ENCODE data around the gene CCDC174.
"Not testable (repeated sequence)": the region's sequence is repeated elsewhere in the genome, so short reads cannot be mapped to it uniquely, and the experiment has no call there.

CCDC174 gene

DNA sequence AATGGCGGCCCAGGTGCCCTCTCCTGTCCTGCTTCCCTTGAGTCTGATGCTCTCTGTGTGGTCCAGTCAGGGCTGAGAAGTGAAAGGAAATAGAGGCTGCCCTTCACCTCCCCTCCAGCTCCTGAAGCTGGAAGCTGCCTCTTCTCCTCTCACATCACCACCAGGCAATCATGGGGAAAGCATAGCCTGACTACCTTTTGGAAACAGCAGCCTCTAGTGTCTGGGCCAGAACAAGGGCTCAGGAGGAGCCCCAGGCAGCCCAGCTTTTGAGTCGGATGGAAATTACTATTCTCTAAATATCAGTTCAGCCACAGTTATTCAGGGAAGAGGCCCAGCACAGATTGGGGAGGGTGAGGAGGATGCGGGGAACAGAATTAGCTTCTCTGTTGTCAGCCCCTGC is 43.3 kb upstream of the CCDC174 start:
- Histone ChIP-seq H3K4me3 (ENCODE audit: low read length, poor library complexity, severe bottlenecking) (no peak overlapping the region), H3K4me1 (ENCODE audit: insufficient read depth, low read length, poor library complexity, severe bottlenecking) (no peaks in the 10 kb centered on the region), H3K27me3 (ENCODE audit: insufficient read depth, low read length, poor library complexity, severe bottlenecking) (no peaks in the 10 kb centered on the region), H2AFZ (ENCODE audit: low read length) (no peak overlapping the region), H3K4me2 (ENCODE audit: low read depth, low read length, poor library complexity, severe bottlenecking) (no peak overlapping the region), H3K9me2 (replicated peaks; ENCODE audit: low read depth, low read length) (no peaks in the 10 kb centered on the region), H3K9ac (ENCODE audit: low read depth, low read length, poor library complexity, severe bottlenecking) (no peak overlapping the region), H3K9me3 (ENCODE audit: insufficient read depth, low read depth, low read length) (no peaks in the 10 kb centered on the region), H3K79me2 (ENCODE audit: insufficient read depth, low read length) (no peaks in the 10 kb centered on the region), H4K20me1 (ENCODE audit: insufficient read depth, low read length, poor library complexity, severe bottlenecking) (no peaks in the 10 kb centered on the region), H3K36me3 (ENCODE audit: insufficient read depth, low read length) (no peaks in the 10 kb centered on the region), H3F3A (ENCODE audit: low read depth) (no peaks in the 10 kb centered on the region)
- TF ChIP-seq CTCF (conservative IDR thresholded peaks at IDR 0.05; ENCODE audit: low read length) (no peak), EZH2phosphoT487 (IDR thresholded peaks at IDR 0.05; ENCODE audit: borderline replicate concordance) (no peak)

GRCh38 chr3:14609058-14609457 is 42.5 kb upstream of the CCDC174 start:
- H3K9me2 ChIP-seq (replicated peaks; ENCODE audit: low read depth, low read length); H3K4me1 ChIP-seq (ENCODE audit: insufficient read depth, low read length, poor library complexity, severe bottlenecking); H3K9me3 ChIP-seq (ENCODE audit: insufficient read depth, low read depth, low read length); H3K4me2 ChIP-seq (ENCODE audit: low read depth, low read length, poor library complexity, severe bottlenecking); H3K79me2 ChIP-seq (ENCODE audit: insufficient read depth, low read length); H3K36me3 ChIP-seq (ENCODE audit: insufficient read depth, low read length); H3F3A ChIP-seq (ENCODE audit: low read depth); H3K9ac ChIP-seq (ENCODE audit: low read depth, low read length, poor library complexity, severe bottlenecking); H3K4me3 ChIP-seq (ENCODE audit: low read length, poor library complexity, severe bottlenecking); H2AFZ ChIP-seq (ENCODE audit: low read length); H4K20me1 ChIP-seq (ENCODE audit: insufficient read depth, low read length, poor library complexity, severe bottlenecking); H3K27me3 ChIP-seq (ENCODE audit: insufficient read depth, low read length, poor library complexity, severe bottlenecking): not testable (repeated sequence)

- H3K4me3 ChIP-seq (ENCODE audit: low read length, poor library complexity, severe bottlenecking) = no peak overlapping the region
- no peaks in the 10 kb centered on the region for H3K27me3 ChIP-seq (ENCODE audit: insufficient read depth, low read length, poor library complexity, severe bottlenecking)
- no peaks in the 10 kb centered on the region for H3F3A ChIP-seq (ENCODE audit: low read depth)
- no peaks in the 10 kb centered on the region for H3K4me1 ChIP-seq (ENCODE audit: insufficient read depth, low read length, poor library complexity, severe bottlenecking)
- no peaks in the 10 kb centered on the region for H4K20me1 ChIP-seq (ENCODE audit: insufficient read depth, low read length, poor library complexity, severe bottlenecking)
- H3K9me2 ChIP-seq (replicated peaks; ENCODE audit: low read depth, low read length) = no peaks in the 10 kb centered on the region
- no peaks in the 10 kb centered on the region for H3K36me3 ChIP-seq (ENCODE audit: insufficient read depth, low read length)
- H3K79me2 ChIP-seq (ENCODE audit: insufficient read depth, low read length) = no peaks in the 10 kb centered on the region
- no peak overlapping the region for H3K4me2 ChIP-seq (ENCODE audit: low read depth, low read length, poor library complexity, severe bottlenecking)
- H3K9ac ChIP-seq (ENCODE audit: low read depth, low read length, poor library complexity, severe bottlenecking) = no peak overlapping the region
- no peak overlapping the region for H2AFZ ChIP-seq (ENCODE audit: low read length)
- TF ChIP-seq EZH2phosphoT487 (IDR thresholded peaks at IDR 0.05; ENCODE audit: borderline replicate concordance) (no peak), CTCF (conservative IDR thresholded peaks at IDR 0.05; ENCODE audit: low read length) (no peak)
- no peaks in the 10 kb centered on the region for H3K9me3 ChIP-seq (ENCODE audit: insufficient read depth, low read depth, low read length)
Observed at GRCh38 chr3:14609506-14609905, 42.1 kb upstream of the CCDC174 start.

GRCh38 chr3:14609941-14610340 is 41.6 kb upstream of the CCDC174 start:
- Histone ChIP-seq H3K36me3 (ENCODE audit: insufficient read depth, low read length) (no peaks in the 10 kb centered on the region), H3K79me2 (ENCODE audit: insufficient read depth, low read length) (no peaks in the 10 kb centered on the region), H3K9ac (ENCODE audit: low read depth, low read length, poor library complexity, severe bottlenecking) (no peak overlapping the region), H3K9me2 (replicated peaks; ENCODE audit: low read depth, low read length) (no peaks in the 10 kb centered on the region), H3K4me2 (ENCODE audit: low read depth, low read length, poor library complexity, severe bottlenecking) (no peak overlapping the region), H3K4me1 (ENCODE audit: insufficient read depth, low read length, poor library complexity, severe bottlenecking) (no peaks in the 10 kb centered on the region), H2AFZ (ENCODE audit: low read length) (no peak overlapping the region), H3K9me3 (ENCODE audit: insufficient read depth, low read depth, low read length) (no peaks in the 10 kb centered on the region), H4K20me1 (ENCODE audit: insufficient read depth, low read length, poor library complexity, severe bottlenecking) (no peaks in the 10 kb centered on the region), H3K4me3 (ENCODE audit: low read length, poor library complexity, severe bottlenecking) (no peak overlapping the region), H3F3A (ENCODE audit: low read depth) (no peaks in the 10 kb centered on the region), H3K27me3 (ENCODE audit: insufficient read depth, low read length, poor library complexity, severe bottlenecking) (no peaks in the 10 kb centered on the region)
- no peak for TF ChIP-seq CTCF (conservative IDR thresholded peaks at IDR 0.05; ENCODE audit: low read length)
- TF ChIP-seq EZH2phosphoT487 (IDR thresholded peaks at IDR 0.05; ENCODE audit: borderline replicate concordance) = no peak

Data from Loucy (cell line).